Measurements from ENCODE around the gene CNIH2.
A peak's percentile ranks its signal among the peaks of the same experiment; 100 is the strongest.

The CNIH2 gene

GRCh38 chr11:66311470-66311964, 33.5 kb downstream of the CNIH2 start:
- TF ChIP-seq EZH2phosphoT487 (IDR thresholded peaks at IDR 0.05; ENCODE audit: low read length), result no peak
- Histone ChIP-seq H3K9me3 (replicated peaks; ENCODE audit: insufficient read depth, low read length) (no peaks in the 10 kb centered on the region), H3K4me2 (ENCODE audit: low read depth, low read length) (peak overlapping the region; percentile 61), H3K27ac (ENCODE audit: low read length) (no peak overlapping the region), H3K36me3 (replicated peaks; ENCODE audit: insufficient read depth, low read length) (no peaks in the 10 kb centered on the region), H3F3A (ENCODE audit: insufficient read depth, low read length) (no peaks in the 10 kb centered on the region), H3K27me3 (replicated peaks; ENCODE audit: insufficient read depth, low read length) (peaks cover 74% of the 10 kb centered on the region), H3K4me3 (ENCODE audit: low read length) (peak overlapping the region; percentile 54; the same call in 1 of the 2 replicates), H3K4me1 (ENCODE audit: low read length) (no peaks in the 10 kb centered on the region), H3K9ac (ENCODE audit: low read length) (no peak overlapping the region), H3K9me2 (replicated peaks; ENCODE audit: insufficient read depth, low read length) (no peaks in the 10 kb centered on the region), H3K79me2 (ENCODE audit: low read length) (no peaks in the 10 kb centered on the region), H4K20me1 (ENCODE audit: insufficient read depth, low read length) (no peaks in the 10 kb centered on the region), H2AFZ (ENCODE audit: low read length) (0 out of 2 replicates have a peak overlapping the region, but pooled peaks have one; percentile 43)
- no peak for DNase-seq

GRCh38 chr11:66311965-66312548, 34.1 kb downstream of the CNIH2 start:
- H3K9ac ChIP-seq (ENCODE audit: low read length), result no peak overlapping the region; the same call in 1 of the 2 replicates
- no peaks in the 10 kb centered on the region for H3F3A ChIP-seq (ENCODE audit: insufficient read depth, low read length)
- H3K27me3 ChIP-seq (replicated peaks; ENCODE audit: insufficient read depth, low read length), result peaks cover 73% of the 10 kb centered on the region
- no peaks in the 10 kb centered on the region for H3K36me3 ChIP-seq (replicated peaks; ENCODE audit: insufficient read depth, low read length)
- TF ChIP-seq CTCF (IDR thresholded peaks at IDR 0.05; ENCODE audit: low read length) (peak; percentile 69), EZH2 (optimal IDR thresholded peaks at IDR 0.05; ENCODE audit: low read depth, low read length) (no peak), EZH2phosphoT487 (IDR thresholded peaks at IDR 0.05; ENCODE audit: low read length) (no peak)
- no peaks in the 10 kb centered on the region for H3K9me3 ChIP-seq (replicated peaks; ENCODE audit: insufficient read depth, low read length)
- H3K27ac ChIP-seq (ENCODE audit: low read length), result peak overlapping the region; percentile 25; the same call in 1 of the 2 replicates
- no peaks in the 10 kb centered on the region for H3K9me2 ChIP-seq (replicated peaks; ENCODE audit: insufficient read depth, low read length)
- peak; percentile 73 for DNase-seq
- no peaks in the 10 kb centered on the region for H4K20me1 ChIP-seq (ENCODE audit: insufficient read depth, low read length)
- peak overlapping the region; percentile 43 for H2AFZ ChIP-seq (ENCODE audit: low read length)
- peak overlapping the region; percentile 61 for H3K4me2 ChIP-seq (ENCODE audit: low read depth, low read length)
- H3K4me3 ChIP-seq (ENCODE audit: low read length), result peak overlapping the region; percentile 54
- no peaks in the 10 kb centered on the region for H3K4me1 ChIP-seq (ENCODE audit: low read length)
- no peaks in the 10 kb centered on the region for H3K79me2 ChIP-seq (ENCODE audit: low read length)

- Histone ChIP-seq H3K36me3 (replicated peaks; ENCODE audit: insufficient read depth, low read length) (no peaks in the 10 kb centered on the region), H3K4me1 (ENCODE audit: low read length) (no peaks in the 10 kb centered on the region), H3K9ac (ENCODE audit: low read length) (no peak overlapping the region), H2AFZ (ENCODE audit: low read length) (peak overlapping the region; percentile 43; the same call in 1 of the 2 replicates), H3F3A (ENCODE audit: insufficient read depth, low read length) (no peaks in the 10 kb centered on the region), H3K27ac (ENCODE audit: low read length) (peak overlapping the region; percentile 25; the same call in 1 of the 2 replicates), H4K20me1 (ENCODE audit: insufficient read depth, low read length) (no peaks in the 10 kb centered on the region), H3K9me3 (replicated peaks; ENCODE audit: insufficient read depth, low read length) (no peaks in the 10 kb centered on the region), H3K79me2 (ENCODE audit: low read length) (no peaks in the 10 kb centered on the region), H3K4me3 (ENCODE audit: low read length) (peak overlapping the region; percentile 54), H3K4me2 (ENCODE audit: low read depth, low read length) (peak overlapping the region; percentile 61), H3K9me2 (replicated peaks; ENCODE audit: insufficient read depth, low read length) (no peaks in the 10 kb centered on the region), H3K27me3 (replicated peaks; ENCODE audit: insufficient read depth, low read length) (peaks cover 72% of the 10 kb centered on the region)
- TF ChIP-seq CTCF (IDR thresholded peaks at IDR 0.05; ENCODE audit: low read length) (no peak), EZH2phosphoT487 (IDR thresholded peaks at IDR 0.05; ENCODE audit: low read length) (no peak), EZH2 (optimal IDR thresholded peaks at IDR 0.05; ENCODE audit: low read depth, low read length) (no peak)
- peak; percentile 93 for DNase-seq
These were observed 34.8 kb downstream of the CNIH2 start for GRCh38 chr11:66312549-66313320.

Data from MM.1S (cell line).